K562 (cell line): ENCODE data around the gene CCL4L2.

Experiments
- GABPA ChIP-seq: fragments of 200-800 bp; sonication (Bioruptor generic); conservative IDR thresholded peaks from 2 replicates; pipeline ENCODE4 v1.6.1; 2016; ENCODE audit warnings: low read depth, missing genetic modification characterization, missing compliant biosample characterization
- MYC ChIP-seq, 2 experiments: fragments of 250-450 bp in 1 of 2; sonication (Bioruptor Pico) in 1 of 2; IDR thresholded peaks; 2 replicates each; pipeline versions ENCODE4 v1.5.1 to v1.6.1; 2012 to 2021; ENCODE audit warnings: low read depth in 2 of 2, borderline replicate concordance in 1 of 2, improper control_type of control experiment in 1 of 2, low read length in 1 of 2, mild to moderate bottlenecking in 1 of 2, moderate library complexity in 1 of 2
- RBFOX2 ChIP-seq: fragments of 200-400 bp; formaldehyde crosslinking; IDR thresholded peaks from 2 replicates; pipeline ENCODE4 v1.6.1; 2017; ENCODE audit warnings: low read depth, mild to moderate bottlenecking, low read length, moderate library complexity

- no peak for TF ChIP-seq RBFOX2
- TF ChIP-seq GABPA (tag): no peak
- no peak for TF ChIP-seq MYC (IDR thresholded peaks at IDR 0.05; ENCODE audit: low read depth, low read length)
- TF ChIP-seq MYC (CRISPR knock-in tag; IDR thresholded peaks at IDR 0.05; ENCODE audit: borderline replicate concordance, low read depth): no peak
These were observed 15.3 kb upstream of the CCL4L2 start for GRCh38 chr17:36195434-36196130.
